Fibroblast of mammary gland (primary cell): Measurements from ENCODE around the gene ACBD6.

Experiments used
- DNase-seq: peaks from one replicate; pipeline ENCODE4 v3.0.0-alpha.2; 2010; ENCODE audit warnings: low read depth
- H3K4me3 ChIP-seq: 2 replicates; pipeline ENCODE4 v1.5.1; 2011; ENCODE audit warnings: low read depth, mild to moderate bottlenecking, low read length, moderate library complexity; ENCODE audit not compliant: control insufficient read depth
- TF ChIP-seq, protein P1 (sequence below): conservative IDR thresholded peaks from 2 replicates; pipeline ENCODE4 v1.5.1; 2011; ENCODE audit warnings: low read depth, low read length, inconsistent platforms; ENCODE audit not compliant: control insufficient read depth, insufficient read depth

The ACBD6 gene

DNA sequence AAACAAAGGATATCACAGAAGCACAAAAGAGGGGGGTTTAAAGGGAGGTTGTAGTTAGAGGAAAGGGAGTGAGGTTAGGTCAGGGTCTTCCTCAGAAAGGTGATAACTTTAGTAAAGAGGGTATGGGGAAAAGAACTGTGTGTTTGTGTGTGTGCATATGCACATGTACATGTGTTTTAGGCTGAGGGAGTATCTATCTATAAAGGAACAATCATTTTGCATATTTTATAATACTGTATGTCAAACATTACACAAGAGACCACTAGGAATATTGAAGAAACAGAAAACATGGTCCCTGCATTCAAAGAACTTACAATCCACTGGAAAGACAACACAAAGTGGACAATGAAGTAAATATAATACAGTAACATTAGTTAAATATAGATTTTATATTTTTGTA is 132.2 kb downstream of the ACBD6 start:
- no peak for DNase-seq
- no peak overlapping the region for H3K4me3 ChIP-seq
- TF ChIP-seq, protein P1, sequence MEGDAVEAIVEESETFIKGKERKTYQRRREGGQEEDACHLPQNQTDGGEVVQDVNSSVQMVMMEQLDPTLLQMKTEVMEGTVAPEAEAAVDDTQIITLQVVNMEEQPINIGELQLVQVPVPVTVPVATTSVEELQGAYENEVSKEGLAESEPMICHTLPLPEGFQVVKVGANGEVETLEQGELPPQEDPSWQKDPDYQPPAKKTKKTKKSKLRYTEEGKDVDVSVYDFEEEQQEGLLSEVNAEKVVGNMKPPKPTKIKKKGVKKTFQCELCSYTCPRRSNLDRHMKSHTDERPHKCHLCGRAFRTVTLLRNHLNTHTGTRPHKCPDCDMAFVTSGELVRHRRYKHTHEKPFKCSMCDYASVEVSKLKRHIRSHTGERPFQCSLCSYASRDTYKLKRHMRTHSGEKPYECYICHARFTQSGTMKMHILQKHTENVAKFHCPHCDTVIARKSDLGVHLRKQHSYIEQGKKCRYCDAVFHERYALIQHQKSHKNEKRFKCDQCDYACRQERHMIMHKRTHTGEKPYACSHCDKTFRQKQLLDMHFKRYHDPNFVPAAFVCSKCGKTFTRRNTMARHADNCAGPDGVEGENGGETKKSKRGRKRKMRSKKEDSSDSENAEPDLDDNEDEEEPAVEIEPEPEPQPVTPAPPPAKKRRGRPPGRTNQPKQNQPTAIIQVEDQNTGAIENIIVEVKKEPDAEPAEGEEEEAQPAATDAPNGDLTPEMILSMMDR = no peak

DNA sequence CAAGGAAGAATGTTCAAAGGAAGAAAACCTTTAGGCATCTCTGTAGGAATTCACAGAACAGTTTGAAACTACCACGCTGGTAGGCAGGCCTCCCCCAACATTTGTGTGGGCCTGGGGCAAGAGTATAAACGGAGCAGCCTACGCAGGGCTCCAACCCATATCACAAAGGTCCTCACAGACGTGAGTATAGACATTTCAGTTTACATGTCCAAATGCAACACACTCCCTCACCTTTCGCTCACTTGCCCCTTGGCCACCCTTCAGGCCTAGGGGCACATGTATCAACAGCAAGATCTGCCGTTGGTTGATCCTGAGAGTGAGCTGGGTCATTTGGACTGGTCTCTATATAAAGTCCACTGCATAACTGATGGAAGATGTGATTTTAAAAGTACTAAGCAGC is 133.3 kb downstream of the ACBD6 start:
- no peak overlapping the region for H3K4me3 ChIP-seq
- TF ChIP-seq, protein P1 = no peak
- DNase-seq = no peak

DNA sequence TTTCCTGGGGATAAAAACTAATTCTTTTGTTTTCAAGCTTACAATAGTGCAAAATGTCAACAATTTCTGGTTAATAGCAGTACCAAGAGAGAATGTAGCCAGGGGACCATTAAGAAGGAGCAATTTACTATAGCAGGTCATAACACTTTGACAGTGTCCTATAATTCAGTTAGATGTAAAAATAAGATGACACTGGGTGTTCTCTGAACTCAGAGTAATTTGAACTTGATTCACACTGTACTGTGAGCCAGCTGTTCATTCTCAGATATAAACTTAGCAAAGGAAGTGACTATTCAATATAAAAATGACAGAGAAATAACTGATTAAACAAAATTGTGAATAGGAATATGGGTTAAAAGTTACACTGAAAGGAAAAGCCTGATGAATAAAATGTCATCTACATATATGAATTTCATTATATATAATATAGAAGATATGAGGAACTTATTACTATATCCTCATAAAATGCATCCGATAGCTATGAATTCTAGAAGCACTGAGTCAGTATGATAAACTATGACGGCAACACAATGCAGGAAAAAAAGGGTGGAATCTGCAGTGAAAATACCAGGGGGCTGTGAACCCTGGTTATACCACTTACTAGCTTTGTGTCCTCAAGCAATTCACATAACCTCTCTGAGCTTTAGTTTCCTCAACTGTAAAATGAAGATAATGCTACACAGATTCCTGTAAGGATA is 135.9 kb downstream of the ACBD6 start:
- H3K4me3 ChIP-seq = no peak overlapping the region
- TF ChIP-seq, protein P1 = no peak
- DNase-seq = no peak

DNA sequence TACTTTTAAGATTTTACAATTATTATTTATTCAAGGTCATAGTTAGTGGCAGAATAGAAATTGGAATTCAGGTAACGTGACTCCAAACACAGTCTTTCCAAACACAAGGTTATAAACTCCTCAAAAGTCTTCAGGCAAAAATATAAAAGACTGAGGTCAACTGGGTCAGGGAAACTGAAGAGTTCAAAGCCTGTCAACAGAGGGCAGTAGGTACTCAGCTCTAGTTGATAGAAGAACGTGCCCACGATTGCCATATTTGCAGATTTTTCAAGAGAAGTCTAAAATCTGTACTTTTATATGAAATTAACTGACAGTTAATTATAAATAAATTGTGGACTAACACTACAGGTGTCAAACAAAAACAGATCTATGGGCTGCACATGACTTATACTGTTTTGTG is 137.3 kb downstream of the ACBD6 start:
- peak; percentile 11 for DNase-seq
- TF ChIP-seq, protein P1 = peak; percentile 22

DNA sequence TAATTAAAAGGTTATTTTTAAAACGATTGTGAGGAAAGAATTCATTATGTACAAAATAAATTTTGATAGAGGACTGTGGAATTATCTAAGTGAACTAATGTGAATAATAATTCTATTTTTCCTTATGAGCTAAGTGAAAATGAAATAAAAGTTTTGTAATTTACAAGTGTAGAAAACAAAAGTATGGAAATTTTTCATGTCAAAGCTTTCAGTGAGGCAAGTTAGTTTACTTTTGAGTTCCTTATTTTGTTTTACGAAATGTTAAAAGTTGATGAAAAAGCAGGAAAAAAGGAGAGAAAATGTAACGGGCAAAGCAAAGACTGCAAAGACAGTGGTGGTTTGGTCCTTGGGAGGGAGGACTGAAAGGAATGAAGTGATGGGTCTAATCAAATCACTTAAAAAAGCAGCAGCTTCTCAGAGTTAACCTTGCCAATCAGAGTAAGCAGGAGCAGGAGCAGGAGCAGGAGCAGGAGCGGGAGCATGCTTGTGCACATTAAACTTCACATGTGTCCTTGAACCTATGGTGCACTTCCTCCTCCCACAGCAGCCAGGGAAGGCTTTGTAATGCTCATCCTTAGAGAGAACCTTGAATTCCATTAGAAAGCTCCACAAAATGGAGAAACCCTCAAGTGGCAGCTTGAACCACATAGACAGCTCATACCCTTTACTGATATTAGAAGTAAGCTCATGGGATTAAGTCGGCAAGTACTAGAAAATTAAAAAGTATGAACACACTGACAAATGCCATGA is 139.0 kb downstream of the ACBD6 start:
- TF ChIP-seq, protein P1 = no peak
- no peak overlapping the region for H3K4me3 ChIP-seq
- DNase-seq = no peak

More for the DNA sequence above, 137.3 kb downstream of the ACBD6 start:
- H3K4me3 ChIP-seq = no peak overlapping the region

DNA sequence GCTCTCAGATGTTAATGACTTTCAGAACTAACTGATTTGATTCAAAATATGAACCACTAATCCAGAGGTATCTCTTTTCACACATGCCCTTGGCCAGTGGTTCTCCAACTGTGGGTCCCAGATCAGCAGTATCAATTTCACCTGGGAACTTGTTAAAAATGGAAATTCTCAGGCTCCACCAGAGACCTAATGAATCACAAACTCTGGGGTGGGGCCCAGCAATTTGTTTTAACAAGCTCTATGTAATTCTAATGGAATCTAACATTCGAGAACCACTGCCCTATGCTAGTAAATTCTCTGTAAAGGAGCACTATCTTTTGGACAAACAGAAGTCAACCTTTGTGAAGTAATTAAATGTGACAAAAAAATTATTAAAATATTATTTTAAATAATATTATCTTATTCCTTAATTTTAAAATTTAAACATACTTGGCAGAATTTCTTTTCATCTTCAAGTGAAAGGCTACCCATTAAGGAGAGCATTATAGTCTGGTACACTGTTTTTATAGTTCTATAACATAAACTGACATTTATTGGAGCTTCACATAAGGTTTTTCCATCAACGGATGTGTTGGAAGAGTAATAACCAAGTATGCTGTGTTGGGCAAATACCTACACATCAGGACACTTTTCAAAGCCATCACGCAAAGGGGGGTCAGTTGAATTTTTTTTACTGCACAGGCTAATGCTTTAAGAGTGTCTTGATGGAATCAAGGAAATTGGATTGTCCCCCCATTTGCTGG is 141.9 kb downstream of the ACBD6 start:
- no peak overlapping the region for H3K4me3 ChIP-seq
- TF ChIP-seq, protein P1 = no peak
- DNase-seq = peak; percentile 43
